ENCODE results near the gene GINS2.

DNA sequence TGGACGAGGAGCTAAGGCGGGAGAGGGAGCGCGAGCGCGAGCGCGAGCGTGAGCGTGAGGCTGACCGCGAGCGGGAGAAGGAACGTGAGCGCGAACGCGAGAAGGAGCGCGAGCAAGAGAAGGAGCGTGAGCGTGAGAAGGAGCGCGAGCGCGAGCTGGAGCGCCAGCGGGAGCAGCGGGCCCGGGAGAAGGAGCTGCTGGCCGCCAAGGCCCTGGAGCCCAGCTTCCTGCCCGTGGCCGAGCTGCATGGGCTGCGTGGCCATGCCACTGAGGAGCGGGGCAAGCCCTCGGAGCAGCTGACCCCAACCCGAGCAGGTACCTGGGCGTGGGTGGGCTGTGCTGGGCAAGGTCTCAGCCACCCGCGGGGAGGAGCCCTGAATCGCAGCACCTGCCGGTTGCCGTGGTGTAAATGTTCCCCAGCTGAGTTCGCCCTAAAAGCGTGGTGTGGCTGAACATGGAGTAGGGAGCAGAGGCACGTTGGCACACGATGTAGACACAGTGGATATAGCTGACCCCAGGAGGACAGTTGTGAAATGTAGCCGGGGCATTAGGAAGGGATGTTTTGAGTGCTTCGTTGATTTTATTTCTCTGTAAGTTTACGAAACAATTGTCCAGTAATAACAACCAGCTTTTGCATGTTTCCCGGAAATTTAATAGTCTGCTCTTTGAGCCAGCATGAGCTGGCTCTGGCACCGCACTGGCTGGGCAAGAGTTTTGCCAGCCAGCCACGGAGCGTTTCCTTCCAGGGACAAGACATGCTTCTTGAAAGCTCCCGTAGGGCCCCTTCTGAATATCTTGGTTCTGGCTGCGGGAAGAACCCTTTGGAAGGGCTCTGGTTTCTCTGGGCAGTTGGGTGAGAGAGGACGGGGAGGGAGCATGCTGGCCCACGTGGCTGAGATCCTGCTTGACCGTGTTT lies 32.1 kb downstream of the GINS2 start:
- TF ChIP-seq GATA3 (IDR thresholded peaks at IDR 0.05; ENCODE audit: low read depth, low read length) (no peak), GATA2 (IDR thresholded peaks at IDR 0.05; ENCODE audit: low read depth, low read length) (no peak)
